Activated CD4-positive, alpha-beta memory T cell treated with anti-CD3 and anti-CD28 coated beads for 36 hours (primary cell): Measurements from ENCODE around the gene HCRTR2. TPM values are rescaled to one million over a fixed set of nuclear protein-coding genes. Genes with fewer than 3 reads are reported as not detected.

ENCODE experiments used
- CTCF ChIA-PET: fragments of 350-600 bp; sonication (Branson Sonifier 250); formaldehyde crosslinking; loops from one replicate; lab custom pipeline; 2021; ENCODE audit warnings: antibody characterized with exemption, inconsistent platforms; lab: Charles Lee
- POLR2A ChIA-PET: fragments of 350-600 bp; sonication (Branson Sonifier 250); formaldehyde crosslinking; loops from one replicate; lab custom pipeline; 2021; ENCODE audit warnings: antibody characterized with exemption; lab: Charles Lee
- DNase-seq: peaks from one replicate; pipeline ENCODE4 v3.0.0-alpha.2; 2020
- H3K27ac Mint-ChIP-seq: one replicate; pipeline ENCODE4 v1.8.0; 2021; ENCODE audit warnings: mixed read lengths
- H3K27me3 Mint-ChIP-seq: one replicate; pipeline ENCODE4 v1.8.0; 2021; ENCODE audit warnings: mixed read lengths
- H3K36me3 Mint-ChIP-seq: one replicate; pipeline ENCODE4 v1.8.0; 2021; ENCODE audit warnings: mixed read lengths
- H3K4me1 Mint-ChIP-seq: one replicate; pipeline ENCODE4 v1.8.0; 2021; ENCODE audit warnings: low read depth, mixed read lengths
- H3K4me3 Mint-ChIP-seq: one replicate; pipeline ENCODE4 v1.8.0; 2021; ENCODE audit warnings: mild to moderate bottlenecking, mixed read lengths
- H3K9me3 Mint-ChIP-seq: one replicate; pipeline ENCODE4 v1.8.0; 2021; ENCODE audit warnings: mixed read lengths
- intact Hi-C: fragments of 100-400 bp; cut with micrococcal nuclease; formaldehyde crosslinking; loops from one replicate; pipeline ENCODE4 v1.15.1; 2023
- total RNA-seq, 2 experiments: library from RNA; stranded (reverse); gene quantifications; one replicate each; pipeline ENCODE4 v1.2.3, GENCODE V29; 2021

The HCRTR2 gene
- total RNA-seq, 2 experiments from 2014 or later = not detected

- H3K27ac Mint-ChIP-seq = no peak overlapping the region
- intact Hi-C loops = no loop called here
- H3K4me1 Mint-ChIP-seq = no peaks in the 10 kb centered on the region
- DNase-seq = no peak
- CTCF ChIA-PET = no interaction called here
- H3K27me3 Mint-ChIP-seq = no peaks in the 10 kb centered on the region
- no peak overlapping the region for H3K4me3 Mint-ChIP-seq
- H3K9me3 Mint-ChIP-seq = peaks cover 25% of the 10 kb centered on the region
- no peaks in the 10 kb centered on the region for H3K36me3 Mint-ChIP-seq
- POLR2A ChIA-PET = no interaction called here
These were observed 125.1 kb downstream of the HCRTR2 start for GRCh38 chr6:55299286-55299985.

DNA sequence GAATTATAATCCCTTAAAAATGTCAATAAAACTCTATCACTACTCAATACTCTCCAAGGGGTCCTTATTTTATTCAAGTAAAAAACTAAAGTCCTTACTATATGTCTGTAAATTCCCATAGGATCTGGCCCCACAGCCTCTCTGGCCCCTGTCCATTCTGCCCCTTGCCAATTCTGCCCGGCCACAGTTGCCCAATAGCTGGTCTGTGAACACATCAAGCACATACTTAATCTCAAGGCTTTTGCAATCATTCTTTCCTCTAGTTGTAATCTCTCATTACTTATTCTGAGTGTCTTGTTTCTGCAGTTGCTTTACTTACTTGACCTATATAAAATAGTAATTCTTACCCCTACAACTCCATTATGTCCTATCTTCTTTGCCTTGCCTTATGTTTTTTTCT is 130.4 kb downstream of the HCRTR2 start:
- Mint-ChIP-seq H3K36me3 (no peaks in the 10 kb centered on the region), H3K9me3 (peaks cover 13% of the 10 kb centered on the region), H3K4me3 (no peak overlapping the region), H3K27me3 (no peaks in the 10 kb centered on the region), H3K27ac (no peak overlapping the region), H3K4me1 (no peaks in the 10 kb centered on the region)
- intact Hi-C loops = no loop called here
- POLR2A ChIA-PET = no interaction called here
- CTCF ChIA-PET = no interaction called here
- no peak for DNase-seq

GRCh38 chr6:55319961-55320695 is 145.8 kb downstream of the HCRTR2 start:
- no peaks in the 10 kb centered on the region for H3K4me1 Mint-ChIP-seq
- intact Hi-C loops = no loop called here
- no peaks in the 10 kb centered on the region for H3K27me3 Mint-ChIP-seq
- no peaks in the 10 kb centered on the region for H3K36me3 Mint-ChIP-seq
- H3K27ac Mint-ChIP-seq = no peak overlapping the region
- no peak overlapping the region for H3K4me3 Mint-ChIP-seq
- no peak for DNase-seq
- CTCF ChIA-PET = no interaction called here
- peaks cover 26% of the 10 kb centered on the region for H3K9me3 Mint-ChIP-seq
- POLR2A ChIA-PET = no interaction called here

DNA sequence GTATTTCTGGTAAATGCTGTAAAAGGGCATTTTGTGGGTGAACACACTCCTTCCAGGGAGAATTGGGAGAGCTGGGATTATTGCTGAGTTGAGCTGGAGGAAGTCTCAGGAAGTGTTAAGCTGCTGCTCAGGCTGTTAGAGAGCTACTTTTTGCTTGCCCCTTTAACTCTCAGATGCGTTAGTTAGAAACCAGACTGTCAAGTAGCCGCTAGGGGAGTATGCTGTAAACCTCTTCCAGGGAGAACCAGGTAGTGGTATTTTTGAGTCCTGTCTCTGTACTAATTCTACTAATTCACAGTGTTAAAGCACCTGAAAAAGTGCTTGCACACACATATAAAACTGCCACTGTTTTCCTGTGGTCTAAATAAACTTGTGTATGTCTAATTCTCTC is 146.4 kb downstream of the HCRTR2 start:
- peaks cover 26% of the 10 kb centered on the region for H3K9me3 Mint-ChIP-seq
- H3K4me3 Mint-ChIP-seq = no peak overlapping the region
- CTCF ChIA-PET = no interaction called here
- no peaks in the 10 kb centered on the region for H3K4me1 Mint-ChIP-seq
- H3K27ac Mint-ChIP-seq = no peak overlapping the region
- H3K27me3 Mint-ChIP-seq = no peaks in the 10 kb centered on the region
- POLR2A ChIA-PET = no interaction called here
- H3K36me3 Mint-ChIP-seq = no peaks in the 10 kb centered on the region
- DNase-seq = no peak
- intact Hi-C loops = no loop called here

DNA sequence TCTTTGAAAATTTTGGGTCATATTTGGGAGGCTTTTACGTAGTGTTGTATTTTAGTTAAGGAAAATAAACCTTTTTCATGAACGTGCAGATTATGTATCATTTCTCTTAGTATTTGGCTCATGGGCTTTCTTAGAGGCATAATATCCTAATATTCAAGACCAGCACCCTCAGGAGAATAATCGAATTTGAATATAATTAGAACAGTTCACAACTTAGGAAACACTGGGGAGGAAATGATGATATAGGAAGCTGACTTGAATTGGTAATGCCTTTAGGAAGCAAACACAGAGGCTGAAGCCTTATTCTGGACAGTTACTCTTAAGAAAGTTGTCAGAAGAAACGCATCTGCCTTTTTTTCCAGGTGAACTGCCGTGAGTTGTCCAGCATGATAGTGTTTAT is 152.9 kb downstream of the HCRTR2 start, which contains the start of gene GFRAL:
TSS of gene GFRAL (plus strand) at position 301 of the 400 bp plus-strand sequence. CDS start at position 387, 86 bp downstream.
- H3K9me3 Mint-ChIP-seq = peaks cover 4% of the 10 kb centered on the region
- H3K27ac Mint-ChIP-seq = no peak within 1 kb of the TSS
- H3K4me3 Mint-ChIP-seq = no peak within 1 kb of the TSS
- H3K4me1 Mint-ChIP-seq = no peaks in the 10 kb centered on the region
- H3K36me3 Mint-ChIP-seq = no peaks in the 10 kb centered on the region
- POLR2A ChIA-PET = no interaction called here
- no peak for DNase-seq
- H3K27me3 Mint-ChIP-seq = no peaks in the 10 kb centered on the region
- intact Hi-C loops = no loop called here
- CTCF ChIA-PET = no interaction called here

Other genes with a start within 250 kb of the HCRTR2 start
- gene GFRAL, start 153.0 kb downstream of the HCRTR2 start, total RNA-seq = not detected